Osteocyte (in vitro differentiated cells): ENCODE data around the gene TAS2R9. TPM values are rescaled to one million over a fixed set of nuclear protein-coding genes. Genes with fewer than 3 reads are reported as not detected.

Source experiments
- DNase-seq: peaks from one replicate; pipeline ENCODE4 v3.0.0; 2021; ENCODE audit warnings: mixed read lengths; ENCODE audit not compliant: unreplicated experiment; ENCODE audit errors: extremely low spot score
- H3K27ac Mint-ChIP-seq: one replicate; pipeline ENCODE4 v1.8.0; 2021; ENCODE audit warnings: mild to moderate bottlenecking, mixed read lengths; ENCODE audit not compliant: unreplicated experiment
- H3K27me3 Mint-ChIP-seq: one replicate; pipeline ENCODE4 v1.8.0; 2021; ENCODE audit warnings: mixed read lengths; ENCODE audit not compliant: unreplicated experiment
- H3K36me3 Mint-ChIP-seq: one replicate; pipeline ENCODE4 v1.8.0; 2021; ENCODE audit warnings: mixed read lengths; ENCODE audit not compliant: unreplicated experiment
- H3K4me1 Mint-ChIP-seq: one replicate; pipeline ENCODE4 v1.8.0; 2021; ENCODE audit warnings: mixed read lengths; ENCODE audit not compliant: unreplicated experiment
- H3K4me3 Mint-ChIP-seq: one replicate; pipeline ENCODE4 v1.8.0; 2021; ENCODE audit warnings: mild to moderate bottlenecking, moderate library complexity, mixed read lengths; ENCODE audit not compliant: unreplicated experiment
- H3K9me3 Mint-ChIP-seq: one replicate; pipeline ENCODE4 v1.8.0; 2021; ENCODE audit warnings: mixed read lengths; ENCODE audit not compliant: unreplicated experiment
- total RNA-seq: library from RNA; stranded (reverse); gene quantifications from 2 replicates; pipeline ENCODE4 v1.2.1, GENCODE V29; 2021
- TF ChIP-seq, protein P1 (sequence below): fragments of 200-600 bp; sonication (generic); IDR thresholded peaks from 2 replicates; pipeline ENCODE4 v1.5.0; 2021; ENCODE audit warnings: antibody characterized with exemption, mild to moderate bottlenecking, moderate library complexity

TAS2R9 gene
- total RNA-seq, 1 donor from 2014 or later: not detected

DNA sequence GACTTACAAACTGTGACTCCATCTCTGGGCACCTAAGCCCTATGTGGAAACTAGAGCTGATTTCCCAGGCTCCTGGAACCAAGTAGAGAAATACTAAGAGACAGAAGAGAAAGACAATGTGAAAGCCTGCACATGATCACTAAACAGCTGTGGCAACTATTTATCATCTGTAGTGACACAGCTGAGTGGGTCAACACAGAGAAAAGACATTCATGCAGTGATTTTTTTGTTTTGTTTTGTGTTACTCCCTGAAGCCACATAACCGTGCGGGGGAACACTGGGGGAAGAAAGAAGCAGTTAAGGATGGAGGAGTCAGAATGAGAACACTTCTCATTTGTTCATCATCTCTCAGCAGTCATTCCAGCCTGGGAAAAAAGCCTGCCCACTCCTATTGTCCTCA, 37.8 kb upstream of the TAS2R9 start:
- Mint-ChIP-seq H3K9me3 (no peaks in the 10 kb centered on the region), H3K27ac (no peak overlapping the region), H3K4me1 (no peaks in the 10 kb centered on the region), H3K36me3 (peaks cover 20% of the 10 kb centered on the region), H3K27me3 (no peaks in the 10 kb centered on the region), H3K4me3 (no peak overlapping the region)
- DNase-seq: no peak
- TF ChIP-seq, protein P1, sequence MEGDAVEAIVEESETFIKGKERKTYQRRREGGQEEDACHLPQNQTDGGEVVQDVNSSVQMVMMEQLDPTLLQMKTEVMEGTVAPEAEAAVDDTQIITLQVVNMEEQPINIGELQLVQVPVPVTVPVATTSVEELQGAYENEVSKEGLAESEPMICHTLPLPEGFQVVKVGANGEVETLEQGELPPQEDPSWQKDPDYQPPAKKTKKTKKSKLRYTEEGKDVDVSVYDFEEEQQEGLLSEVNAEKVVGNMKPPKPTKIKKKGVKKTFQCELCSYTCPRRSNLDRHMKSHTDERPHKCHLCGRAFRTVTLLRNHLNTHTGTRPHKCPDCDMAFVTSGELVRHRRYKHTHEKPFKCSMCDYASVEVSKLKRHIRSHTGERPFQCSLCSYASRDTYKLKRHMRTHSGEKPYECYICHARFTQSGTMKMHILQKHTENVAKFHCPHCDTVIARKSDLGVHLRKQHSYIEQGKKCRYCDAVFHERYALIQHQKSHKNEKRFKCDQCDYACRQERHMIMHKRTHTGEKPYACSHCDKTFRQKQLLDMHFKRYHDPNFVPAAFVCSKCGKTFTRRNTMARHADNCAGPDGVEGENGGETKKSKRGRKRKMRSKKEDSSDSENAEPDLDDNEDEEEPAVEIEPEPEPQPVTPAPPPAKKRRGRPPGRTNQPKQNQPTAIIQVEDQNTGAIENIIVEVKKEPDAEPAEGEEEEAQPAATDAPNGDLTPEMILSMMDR: no peak

- no peak overlapping the region for H3K4me3 Mint-ChIP-seq
- no peak for DNase-seq
- no peak overlapping the region for H3K27ac Mint-ChIP-seq
- no peaks in the 10 kb centered on the region for H3K4me1 Mint-ChIP-seq
- TF ChIP-seq, protein P1: no peak
- H3K9me3 Mint-ChIP-seq: no peaks in the 10 kb centered on the region
- no peaks in the 10 kb centered on the region for H3K27me3 Mint-ChIP-seq
- H3K36me3 Mint-ChIP-seq: peaks cover 18% of the 10 kb centered on the region
Measured at GRCh38 chr12:10842862-10843261, 32.9 kb upstream of the TAS2R9 start.

- Mint-ChIP-seq H3K4me3 (no peak overlapping the region), H3K36me3 (peaks cover 14% of the 10 kb centered on the region), H3K27me3 (no peaks in the 10 kb centered on the region), H3K9me3 (no peaks in the 10 kb centered on the region), H3K27ac (no peak overlapping the region), H3K4me1 (no peaks in the 10 kb centered on the region)
- no peak for DNase-seq
- TF ChIP-seq, protein P1: no peak
Measured at GRCh38 chr12:10838461-10838860, 28.5 kb upstream of the TAS2R9 start.

GRCh38 chr12:10829994-10830393, 20.0 kb upstream of the TAS2R9 start:
- Mint-ChIP-seq H3K9me3 (no peaks in the 10 kb centered on the region), H3K4me3 (no peak overlapping the region), H3K27ac (no peak overlapping the region), H3K4me1 (no peaks in the 10 kb centered on the region), H3K27me3 (no peaks in the 10 kb centered on the region), H3K36me3 (no peaks in the 10 kb centered on the region)
- no peak for DNase-seq
- TF ChIP-seq, protein P1: no peak

- Mint-ChIP-seq H3K4me3 (no peak within 1 kb of the TSS), H3K36me3 (no peaks in the 10 kb centered on the region), H3K4me1 (no peaks in the 10 kb centered on the region), H3K9me3 (no peaks in the 10 kb centered on the region), H3K27me3 (no peaks in the 10 kb centered on the region), H3K27ac (no peak within 1 kb of the TSS)
- no peak for DNase-seq
- TF ChIP-seq, protein P1: no peak
Measured at GRCh38 chr12:10826258-10826657, 16.3 kb upstream of the TAS2R9 start, which contains the start of gene TAS2R10. TAS2R10 (minus strand) TSS chr12:10826358; CDS start chr12:10826269, 89 bp downstream.
